ENCODE measurements around the gene CDH13. TPM values are rescaled to one million over a fixed set of nuclear protein-coding genes. Genes with fewer than 3 reads are reported as not detected.

CDH13 gene
- total and polyA plus RNA-seq, 10 of the 15 experiments (the other 5 are each of a cell fraction or from before 2014, with no cell fraction given): under 0.01 to 0.05 TPM; not detected in 8

GRCh38 chr16:83674931-83675535 is 1048.3 kb downstream of the CDH13 start:
- ChIA-PET CTCF (no interaction called here), SMC1A (ENCODE audit: uncharacterized antibody, unreplicated experiment) (no interaction called here), POLR2A (no interaction called here), RAD21 (ENCODE audit: unreplicated experiment) (no interaction called here)
- no peak overlapping the region for H3K9ac ChIP-seq (ENCODE audit: control insufficient read depth, insufficient read depth, low read length)
- H2AFZ ChIP-seq (ENCODE audit: control insufficient read depth, low read depth, low read length): no peak overlapping the region
- DNase-seq (ENCODE audit: low read depth, low spot score): no peak
- no peaks in the 10 kb centered on the region for H3K27me3 ChIP-seq (replicated peaks in 1 of 2; ENCODE audit: control insufficient read depth in 2 of 2, insufficient read depth in 2 of 2, low read length in 1 of 2)
- H3K79me2 ChIP-seq (ENCODE audit: control insufficient read depth, insufficient read depth, low read length): no peaks in the 10 kb centered on the region
- H3K36me3 ChIP-seq (ENCODE audit: control insufficient read depth in 2 of 2, insufficient read depth in 2 of 2, low read length in 1 of 2): no peaks in the 10 kb centered on the region
- BruUV-seq (replicated peaks): no TSS peak
- WGBS (ENCODE audit: insufficient coverage, insufficient replicate concordance, low lambda C conversion rate, missing lambda C conversion rate): 0% methylated on average over 5 of the region's 5 CpGs
- no peak overlapping the region for H3K27ac ChIP-seq (ENCODE audit: control insufficient read depth, insufficient read depth)
- no peaks in the 10 kb centered on the region for H3K4me1 ChIP-seq (ENCODE audit: control insufficient read depth, insufficient read depth, low read length)
- intact Hi-C loops (cut with micrococcal nuclease; ENCODE audit: unreplicated experiment) (no loop called here), in situ Hi-C loops (cut with MboI) (no loop called here)
- H3K9me3 ChIP-seq (replicated peaks; ENCODE audit: control insufficient read depth, insufficient read depth, low read length): no peaks in the 10 kb centered on the region
- H3K4me2 ChIP-seq (ENCODE audit: control insufficient read depth, insufficient read depth): no peak overlapping the region
- FAIRE-seq: no peak
- H4K20me1 ChIP-seq (ENCODE audit: control insufficient read depth, insufficient read depth): no peaks in the 10 kb centered on the region
- ATAC-seq: no peak
- no peak overlapping the region for H3K4me3 ChIP-seq
- TF ChIP-seq ATF3 (IDR thresholded peaks at IDR 0.05; ENCODE audit: borderline replicate concordance, extremely low read depth, low read depth, low read length): no peak
- TF ChIP-seq CBX5 (IDR thresholded peaks at IDR 0.05; ENCODE audit: low read depth): no peak
- no peak for TF ChIP-seq ZBTB40 (IDR thresholded peaks at IDR 0.05; ENCODE audit: borderline replicate concordance)
- TF ChIP-seq SREBF1 (IDR thresholded peaks at IDR 0.05; ENCODE audit: low read length): no peak
- TF ChIP-seq GABPA (IDR thresholded peaks at IDR 0.05; ENCODE audit: low read depth): no peak
- TF ChIP-seq SUPT20H (IDR thresholded peaks at IDR 0.05; ENCODE audit: borderline replicate concordance, control insufficient read depth, low read depth, low read length): no peak
- TF ChIP-seq MTA3 (IDR thresholded peaks at IDR 0.05; ENCODE audit: borderline replicate concordance, low read length): no peak
- TF ChIP-seq CEBPB (IDR thresholded peaks at IDR 0.05; ENCODE audit: borderline replicate concordance in 1 of 2, low read depth in 2 of 2, low read length in 2 of 2): no peak
- TF ChIP-seq CBX3 (IDR thresholded peaks at IDR 0.05; ENCODE audit: borderline replicate concordance, low read depth): no peak
- TF ChIP-seq HSF1 (IDR thresholded peaks at IDR 0.05; ENCODE audit: low read depth, low read length): no peak
- TF ChIP-seq STAT3 (IDR thresholded peaks at IDR 0.05; ENCODE audit: low read depth, low read length): no peak
- no peak for TF ChIP-seq EGR1 (IDR thresholded peaks at IDR 0.05; ENCODE audit: borderline replicate concordance in 1 of 2, low read depth in 2 of 2, low read length in 2 of 2)
- TF ChIP-seq ZBTB33 (IDR thresholded peaks at IDR 0.05): no peak
- TF ChIP-seq TCF12 (IDR thresholded peaks at IDR 0.05; ENCODE audit: low read depth, low read length): no peak
- no peak for TF ChIP-seq NFXL1 (IDR thresholded peaks at IDR 0.05; ENCODE audit: borderline replicate concordance)
- TF ChIP-seq RFX5 (IDR thresholded peaks at IDR 0.05; ENCODE audit: low read depth, low read length): no peak
- no peak for TF ChIP-seq RCOR1 (conservative IDR thresholded peaks at IDR 0.05; ENCODE audit: low read depth, low read length)
- TF ChIP-seq HDAC2 (IDR thresholded peaks at IDR 0.05): no peak
